Hippocampal formation (tissue), 2 donors: ENCODE results near the gene TMEM209.
"Not testable (repeated sequence)": the region's sequence is repeated elsewhere in the genome, so short reads cannot be mapped to it uniquely, and the experiment has no call there.

Experiments used
- DNase-seq, 2 donors: peaks; one replicate each; lab custom pipeline; 2025; lab: John Stamatoyannopoulos, UW

The TMEM209 gene

GRCh38 chr7:130218806-130219620, 13.8 kb upstream of the TMEM209 start:
- DNase-seq: no peak

DNA sequence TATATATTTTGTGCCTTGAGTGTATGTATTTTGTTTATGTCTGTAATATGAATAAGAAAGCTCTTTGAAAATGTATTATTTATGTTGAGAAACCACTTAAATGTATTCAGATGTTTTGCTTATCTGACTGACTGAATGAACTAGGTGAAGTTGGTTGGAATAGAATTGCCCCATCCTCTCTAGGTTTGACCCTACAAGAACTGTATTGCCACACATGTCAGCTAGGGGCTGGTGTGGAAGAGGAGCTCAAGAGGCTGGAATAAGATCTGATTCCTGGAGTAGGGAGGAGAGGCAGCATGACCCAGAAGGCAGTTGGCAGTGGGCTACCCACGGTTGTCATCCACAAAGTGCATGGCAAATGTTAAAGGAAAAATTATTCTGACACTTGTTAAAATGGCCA, 11.5 kb upstream of the TMEM209 start:
- DNase-seq: no peak

DNA sequence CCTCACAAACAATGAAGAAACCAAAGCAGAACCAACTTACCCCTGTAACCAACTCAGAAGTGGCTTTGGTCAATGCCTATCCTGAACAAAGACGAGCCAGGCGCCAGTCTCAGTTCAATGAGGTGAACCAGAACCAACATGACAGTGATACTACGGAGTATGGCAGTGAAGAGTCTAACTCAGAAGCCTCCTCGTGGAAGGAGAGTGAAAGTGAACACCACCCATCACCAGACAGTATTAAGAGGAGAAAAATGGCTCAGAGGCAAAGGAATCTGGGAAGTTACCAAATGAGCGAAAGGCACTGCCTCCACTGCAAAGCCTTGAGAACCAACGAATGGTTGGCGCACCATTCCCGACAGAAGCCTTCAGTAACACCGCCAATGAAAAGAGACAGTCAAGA, 10.8 kb upstream of the TMEM209 start:
- no peak for DNase-seq

- DNase-seq: no peak
These were observed 8.6 kb upstream of the TMEM209 start for GRCh38 chr7:130213828-130214227.

GRCh38 chr7:130210181-130210935, 5.2 kb upstream of the TMEM209 start:
- no peak for DNase-seq

DNA sequence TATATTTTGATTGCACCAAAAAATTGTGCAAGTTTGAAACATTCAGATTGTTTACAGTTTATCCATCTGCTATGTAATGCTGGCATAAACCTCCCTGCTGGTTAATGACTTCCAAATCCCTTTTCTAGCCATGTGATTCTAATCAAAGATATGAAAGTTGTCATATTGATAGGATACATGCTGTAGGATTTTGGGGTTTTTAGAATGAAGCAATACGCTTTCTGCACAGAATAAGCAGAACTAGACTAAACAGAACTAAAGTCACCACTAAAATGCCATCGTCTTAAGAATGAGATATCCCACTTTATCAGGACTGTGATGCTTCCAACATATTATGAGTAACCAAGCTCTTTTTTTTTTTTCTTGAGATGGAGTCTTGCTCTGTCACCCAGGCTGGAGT, 3.3 kb upstream of the TMEM209 start:
- no peak for DNase-seq

GRCh38 chr7:130207642-130208041, 2.4 kb upstream of the TMEM209 start, which contains the start of gene SSMEM1:
Gene SSMEM1 (plus strand): TSS chr7:130207860. CDS start chr7:130207911, 51 bp downstream.
- no peak for DNase-seq

GRCh38 chr7:130207033-130207432, 1.8 kb upstream of the TMEM209 start:
- DNase-seq: no peak

DNA sequence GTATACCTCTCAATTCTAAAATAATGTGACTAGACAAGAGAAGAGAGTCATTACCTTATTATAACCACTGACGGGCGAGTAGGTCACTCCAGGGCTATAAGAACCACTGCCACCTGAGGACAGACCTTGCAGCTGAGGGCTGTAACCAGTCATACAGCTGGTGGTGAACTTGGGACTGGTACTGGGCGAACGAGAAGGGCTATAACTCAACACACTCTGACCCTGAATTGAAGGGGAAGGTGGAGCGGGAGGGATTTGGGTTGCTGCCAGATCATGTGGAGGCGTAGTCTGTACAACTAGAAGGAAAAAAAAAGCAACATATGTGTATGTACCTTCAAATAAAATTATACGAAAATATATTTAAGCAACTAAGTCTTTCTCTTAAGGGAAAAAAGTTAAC, 3.4 kb downstream of the TMEM209 start:
- no peak for DNase-seq

GRCh38 chr7:130197094-130197493, 8.1 kb downstream of the TMEM209 start:
- DNase-seq: no peak

GRCh38 chr7:130196476-130196875, 8.7 kb downstream of the TMEM209 start:
- DNase-seq: no peak

- DNase-seq: no peak
These were observed 9.8 kb downstream of the TMEM209 start for GRCh38 chr7:130195396-130195795.

DNA sequence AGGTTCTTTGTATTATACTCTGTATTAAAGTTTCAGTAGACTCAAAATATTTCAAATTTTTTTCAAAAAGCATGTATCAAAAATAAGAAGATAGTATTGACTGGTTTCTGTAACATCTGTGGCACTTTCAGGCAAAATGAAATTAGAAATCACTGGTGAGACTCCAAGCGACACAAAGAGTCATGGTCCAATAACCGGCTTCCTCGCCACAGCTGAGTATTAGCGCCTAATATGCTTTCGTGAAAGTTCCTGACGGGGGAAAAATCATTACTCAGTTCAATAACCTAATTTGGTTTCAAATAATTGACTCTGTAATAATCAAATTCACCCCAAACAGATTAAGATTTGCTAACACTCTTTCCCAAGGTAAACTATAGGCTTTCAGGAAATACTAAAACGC, 13.4 kb downstream of the TMEM209 start:
- DNase-seq: no peak

- no peak for DNase-seq
These were observed 15.9 kb downstream of the TMEM209 start for GRCh38 chr7:130189343-130189742.

DNA sequence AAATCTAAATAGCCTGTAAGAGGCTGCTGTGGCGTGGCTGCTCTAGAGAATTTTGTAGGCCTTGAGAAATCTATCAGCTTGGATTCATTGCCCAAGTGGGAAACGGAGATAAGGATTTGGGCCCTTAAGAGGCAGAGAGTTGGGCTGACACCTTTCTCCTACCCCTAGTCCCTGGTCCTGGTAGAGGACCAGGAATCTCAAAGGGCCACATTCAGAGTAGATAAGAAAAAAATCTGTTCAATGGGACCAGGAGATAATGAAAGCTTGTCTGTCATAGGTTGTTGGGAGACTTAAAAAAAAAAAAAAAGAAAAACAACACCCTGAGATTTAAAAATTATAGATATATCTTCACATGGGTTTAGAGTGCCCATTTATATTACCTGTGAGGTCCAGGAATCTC, 17.8 kb downstream of the TMEM209 start:
- no peak for DNase-seq

- not testable (repeated sequence) for DNase-seq
These were observed 20.9 kb downstream of the TMEM209 start for GRCh38 chr7:130184349-130184748.

- DNase-seq: no peak
These were observed 22.2 kb downstream of the TMEM209 start for GRCh38 chr7:130182990-130183389.

GRCh38 chr7:130181263-130181605, 24.0 kb downstream of the TMEM209 start:
- DNase-seq: no peak

GRCh38 chr7:130180571-130181262, 24.5 kb downstream of the TMEM209 start:
- DNase-seq: no peak

DNA sequence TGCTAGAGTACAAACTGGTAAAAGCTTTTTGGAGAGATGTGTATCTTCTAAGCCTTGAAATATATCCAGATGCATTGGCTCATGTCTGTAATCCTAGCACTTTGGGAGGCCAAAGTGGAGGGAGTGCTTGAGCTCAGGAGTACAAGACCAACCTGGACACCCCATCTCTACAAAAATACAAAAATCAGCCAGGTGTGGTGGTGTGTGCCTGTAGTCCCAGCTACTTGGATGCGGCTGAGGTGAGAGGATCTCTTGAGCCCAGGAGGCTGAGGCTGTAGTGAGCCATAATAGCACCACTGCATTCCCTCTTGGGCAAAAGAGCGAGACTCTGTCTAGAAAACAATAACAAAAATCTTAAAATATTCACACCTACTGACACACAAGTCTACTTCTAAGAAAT, 25.6 kb downstream of the TMEM209 start:
- DNase-seq: no peak

- no peak for DNase-seq
These were observed 27.0 kb downstream of the TMEM209 start for GRCh38 chr7:130178251-130178650.

DNA sequence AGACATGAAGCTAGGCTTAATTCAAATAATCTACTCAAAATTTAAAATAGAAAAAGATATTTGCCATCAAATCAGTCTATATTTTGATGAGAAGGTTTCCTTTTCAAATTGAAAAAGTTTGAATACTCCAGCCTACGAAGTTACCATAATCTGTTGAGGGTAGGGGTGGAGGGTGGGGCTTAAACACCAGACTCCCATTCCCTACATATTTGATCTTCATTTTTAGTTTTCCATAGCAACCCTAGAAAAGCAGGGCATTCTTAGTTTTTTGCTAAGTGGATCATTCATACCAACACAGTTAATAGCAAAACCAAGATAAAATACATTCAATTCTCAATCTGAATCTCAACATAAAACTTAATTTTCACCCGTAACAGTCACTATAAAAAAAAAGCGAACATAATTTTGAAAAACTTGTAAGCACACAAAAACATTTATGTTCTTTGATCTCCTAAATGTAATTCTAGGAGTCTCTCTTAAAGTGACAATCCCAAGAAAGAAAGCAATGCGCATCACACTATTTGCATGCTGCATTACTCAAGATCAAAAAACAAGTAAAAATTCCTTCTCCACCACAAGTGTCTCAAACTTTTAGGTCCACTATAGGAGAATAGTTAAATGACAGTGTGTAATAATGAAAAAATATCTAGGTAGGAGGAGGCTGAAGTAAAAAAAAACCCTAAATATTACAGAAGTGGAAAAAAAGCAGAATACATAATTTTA, 30.8 kb downstream of the TMEM209 start:
- no peak for DNase-seq
